ENCODE results near the gene CHN2. TPM values are rescaled to one million over a fixed set of nuclear protein-coding genes. Genes with fewer than 3 reads are reported as not detected.

CHN2 gene
- total RNA-seq, 1 donor from 2014 or later: 0.73 TPM

DNA sequence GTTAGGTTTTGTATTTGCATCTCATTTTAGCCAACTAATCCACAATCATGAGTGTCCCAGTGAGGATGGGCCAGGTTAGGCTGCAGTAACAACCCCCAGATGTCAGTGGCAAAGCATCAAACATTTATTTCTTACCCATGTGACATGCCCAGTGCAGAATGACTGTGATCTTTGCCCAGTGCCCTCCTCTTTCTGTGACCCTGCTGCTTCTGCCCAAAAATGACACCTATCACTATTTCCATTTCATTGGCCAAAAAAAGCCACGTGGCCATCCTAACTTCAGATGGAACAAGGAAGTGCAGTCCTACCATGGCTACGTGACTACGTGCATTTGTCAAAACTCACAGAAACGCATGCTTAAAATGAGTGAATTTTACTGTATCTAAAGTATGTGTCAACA, 259.9 kb downstream of the CHN2 start:
- Mint-ChIP-seq H3K36me3 (ENCODE audit: low read depth) (no peaks in the 10 kb centered on the region), H3K4me1 (ENCODE audit: low read depth) (no peaks in the 10 kb centered on the region), H3K27ac (no peak overlapping the region), H3K9me3 (no peaks in the 10 kb centered on the region), H3K27me3 (ENCODE audit: low read depth) (no peaks in the 10 kb centered on the region), H3K4me3 (ENCODE audit: low read depth) (no peak overlapping the region)
- no peak for DNase-seq (ENCODE audit: low spot score)
- intact Hi-C loops (cut with micrococcal nuclease): no loop called here

DNA sequence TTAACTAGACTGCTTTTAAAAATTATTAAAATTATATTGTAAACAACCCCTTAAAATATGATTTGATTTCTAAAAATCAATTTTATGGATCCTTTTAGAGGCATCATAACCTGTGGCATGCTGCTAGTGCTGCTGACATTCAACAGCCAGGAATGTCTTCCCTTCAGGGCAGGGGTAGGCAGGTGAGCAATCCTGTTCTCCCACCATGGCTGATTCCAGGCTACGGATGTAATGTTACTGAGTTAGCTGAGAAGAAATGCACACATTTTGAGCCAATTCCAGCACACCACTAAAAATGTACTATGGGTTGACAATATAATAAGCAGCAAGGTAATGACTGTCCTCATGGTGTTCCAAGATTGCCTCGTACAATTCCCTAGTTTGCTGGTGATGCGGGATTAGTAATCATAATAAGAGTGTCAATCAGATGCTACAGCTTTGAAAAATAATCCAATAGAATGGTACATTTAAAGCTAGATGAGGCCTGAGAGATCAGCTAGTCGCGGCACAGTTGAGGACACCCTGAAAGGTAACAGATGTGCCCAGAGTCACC, 260.4 kb downstream of the CHN2 start:
- DNase-seq (ENCODE audit: low spot score): no peak
- Mint-ChIP-seq H3K4me1 (ENCODE audit: low read depth) (no peaks in the 10 kb centered on the region), H3K9me3 (no peaks in the 10 kb centered on the region), H3K27ac (no peak overlapping the region), H3K36me3 (ENCODE audit: low read depth) (no peaks in the 10 kb centered on the region), H3K27me3 (ENCODE audit: low read depth) (no peaks in the 10 kb centered on the region), H3K4me3 (ENCODE audit: low read depth) (no peak overlapping the region)
- intact Hi-C loops (cut with micrococcal nuclease): no loop called here

DNA sequence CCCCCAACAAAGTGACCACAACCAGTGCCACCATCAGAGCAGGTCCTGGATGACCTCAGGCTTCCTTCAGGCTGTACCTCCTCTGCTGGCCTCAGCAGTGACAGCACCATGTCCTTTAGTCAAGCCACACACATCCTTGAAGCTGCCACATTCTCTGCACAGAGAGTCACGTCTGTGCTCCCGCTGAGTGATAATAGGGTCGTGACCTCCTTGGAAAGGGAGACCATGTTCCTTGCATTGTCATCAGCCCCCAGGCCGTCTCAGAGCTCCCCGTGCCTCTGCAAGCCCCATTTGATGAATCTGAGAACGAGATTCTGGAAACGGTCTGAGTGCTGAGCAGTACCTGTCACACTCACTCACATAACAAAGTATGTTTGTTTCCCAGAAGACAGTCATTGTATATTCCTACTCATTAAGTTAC, 262.6 kb downstream of the CHN2 start:
- no peaks in the 10 kb centered on the region for H3K27me3 Mint-ChIP-seq (ENCODE audit: low read depth)
- H3K9me3 Mint-ChIP-seq: no peaks in the 10 kb centered on the region
- no peaks in the 10 kb centered on the region for H3K4me1 Mint-ChIP-seq (ENCODE audit: low read depth)
- no peaks in the 10 kb centered on the region for H3K36me3 Mint-ChIP-seq (ENCODE audit: low read depth)
- intact Hi-C loops (cut with micrococcal nuclease): no loop called here
- H3K4me3 Mint-ChIP-seq (ENCODE audit: low read depth): no peak overlapping the region
- H3K27ac Mint-ChIP-seq: no peak overlapping the region
- DNase-seq (ENCODE audit: low spot score): no peak

DNA sequence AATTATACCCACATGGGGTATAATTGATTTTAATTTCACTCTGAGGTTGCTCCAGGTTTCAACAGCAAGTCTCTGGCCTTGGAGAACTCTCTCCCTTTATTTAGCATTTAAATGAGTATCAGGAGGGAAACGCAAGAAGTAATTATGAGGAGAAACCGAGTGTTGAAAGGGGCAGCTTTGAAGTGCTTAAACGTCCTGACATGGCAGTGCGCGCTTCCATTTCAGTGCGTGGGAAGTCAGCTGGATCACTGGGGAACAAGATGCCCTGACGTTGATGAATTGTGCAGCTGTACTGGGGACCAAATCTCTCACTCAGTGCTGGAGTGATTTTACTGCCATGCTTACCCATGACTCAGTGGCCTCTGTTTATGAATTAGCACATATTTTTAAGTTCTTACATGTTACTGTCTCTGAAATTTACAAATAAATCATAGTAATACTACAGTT, 263.0 kb downstream of the CHN2 start:
- no peaks in the 10 kb centered on the region for H3K4me1 Mint-ChIP-seq (ENCODE audit: low read depth)

DNA sequence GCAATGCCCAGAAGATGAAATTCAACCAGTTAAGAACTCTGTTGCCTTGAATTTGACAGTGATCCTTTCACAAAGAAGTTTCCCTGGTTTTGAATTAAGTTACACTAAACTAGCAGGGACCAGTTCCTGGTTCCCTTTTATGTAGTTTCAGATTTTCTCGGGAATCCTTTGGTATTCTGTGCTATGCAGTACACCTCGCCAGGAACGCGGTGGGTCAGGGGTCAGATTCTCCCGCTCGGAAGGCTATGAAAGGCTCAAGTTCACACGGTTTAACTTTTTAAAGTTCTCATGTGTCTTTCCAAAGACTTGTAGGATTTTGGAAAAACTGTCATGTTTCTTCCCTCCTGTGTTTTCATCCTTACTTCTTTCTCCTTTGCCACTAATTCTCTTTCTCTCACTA, 264.4 kb downstream of the CHN2 start:
- Mint-ChIP-seq H3K27ac (no peak overlapping the region), H3K27me3 (ENCODE audit: low read depth) (no peaks in the 10 kb centered on the region), H3K4me1 (ENCODE audit: low read depth) (no peaks in the 10 kb centered on the region), H3K9me3 (no peaks in the 10 kb centered on the region), H3K4me3 (ENCODE audit: low read depth) (no peak overlapping the region), H3K36me3 (ENCODE audit: low read depth) (no peaks in the 10 kb centered on the region)
- no peak for DNase-seq (ENCODE audit: low spot score)
- intact Hi-C loops (cut with micrococcal nuclease): no loop called here

More for the DNA sequence above, 263.0 kb downstream of the CHN2 start:
- no peaks in the 10 kb centered on the region for H3K36me3 Mint-ChIP-seq (ENCODE audit: low read depth)
- intact Hi-C loops (cut with micrococcal nuclease): no loop called here
- no peak overlapping the region for H3K4me3 Mint-ChIP-seq (ENCODE audit: low read depth)
- no peak for DNase-seq (ENCODE audit: low spot score)
- no peaks in the 10 kb centered on the region for H3K27me3 Mint-ChIP-seq (ENCODE audit: low read depth)
- no peak overlapping the region for H3K27ac Mint-ChIP-seq
- H3K9me3 Mint-ChIP-seq: no peaks in the 10 kb centered on the region

DNA sequence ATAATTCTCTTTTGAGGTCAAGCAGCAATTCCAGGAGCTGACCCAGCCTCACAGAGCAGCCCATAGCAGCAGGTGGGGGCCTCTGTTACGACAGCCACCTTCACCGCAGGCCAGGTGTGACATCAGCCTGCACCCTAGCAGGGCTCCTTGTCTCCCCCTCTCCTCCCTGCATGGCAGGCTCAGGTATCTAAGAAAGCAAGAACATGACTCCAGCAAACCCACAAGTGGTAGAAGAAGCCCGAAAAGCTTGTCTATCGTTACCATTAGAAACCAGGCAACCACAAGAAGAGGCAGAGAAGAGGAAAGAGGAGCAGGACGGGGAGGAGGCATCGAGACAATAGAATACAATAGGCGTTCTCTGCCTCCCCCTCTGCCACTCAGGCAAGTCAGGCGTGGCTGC, 265.0 kb downstream of the CHN2 start:
- H3K9me3 Mint-ChIP-seq: no peaks in the 10 kb centered on the region
- H3K4me3 Mint-ChIP-seq (ENCODE audit: low read depth): no peak overlapping the region
- H3K27me3 Mint-ChIP-seq (ENCODE audit: low read depth): no peaks in the 10 kb centered on the region
- DNase-seq (ENCODE audit: low spot score): no peak
- H3K27ac Mint-ChIP-seq: no peak overlapping the region
- no peaks in the 10 kb centered on the region for H3K4me1 Mint-ChIP-seq (ENCODE audit: low read depth)
- H3K36me3 Mint-ChIP-seq (ENCODE audit: low read depth): no peaks in the 10 kb centered on the region
- intact Hi-C loops (cut with micrococcal nuclease): no loop called here

DNA sequence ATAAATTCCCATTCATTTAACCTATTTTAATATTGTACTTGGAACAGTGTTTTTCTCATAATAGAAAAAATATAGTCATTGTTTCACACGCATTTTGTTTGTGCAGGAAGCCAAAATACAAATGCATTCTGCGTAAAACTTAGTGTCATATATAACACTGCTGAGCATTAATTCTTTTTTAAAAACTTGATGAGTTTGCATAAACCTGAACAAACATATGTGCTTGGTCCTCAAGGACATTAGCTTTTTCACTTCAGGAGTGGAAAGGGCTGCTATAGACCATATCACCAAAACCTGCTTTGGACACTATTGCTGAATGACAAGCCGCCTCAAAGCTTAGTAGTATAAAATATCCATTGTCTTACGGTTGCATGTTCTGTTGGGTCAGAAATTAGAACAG, 267.4 kb downstream of the CHN2 start:
- no peak overlapping the region for H3K4me3 Mint-ChIP-seq (ENCODE audit: low read depth)
- DNase-seq (ENCODE audit: low spot score): no peak
- H3K27ac Mint-ChIP-seq: no peak overlapping the region
- intact Hi-C loops (cut with micrococcal nuclease): no loop called here
- no peaks in the 10 kb centered on the region for H3K27me3 Mint-ChIP-seq (ENCODE audit: low read depth)
- H3K4me1 Mint-ChIP-seq (ENCODE audit: low read depth): no peaks in the 10 kb centered on the region
- no peaks in the 10 kb centered on the region for H3K36me3 Mint-ChIP-seq (ENCODE audit: low read depth)
- H3K9me3 Mint-ChIP-seq: no peaks in the 10 kb centered on the region

DNA sequence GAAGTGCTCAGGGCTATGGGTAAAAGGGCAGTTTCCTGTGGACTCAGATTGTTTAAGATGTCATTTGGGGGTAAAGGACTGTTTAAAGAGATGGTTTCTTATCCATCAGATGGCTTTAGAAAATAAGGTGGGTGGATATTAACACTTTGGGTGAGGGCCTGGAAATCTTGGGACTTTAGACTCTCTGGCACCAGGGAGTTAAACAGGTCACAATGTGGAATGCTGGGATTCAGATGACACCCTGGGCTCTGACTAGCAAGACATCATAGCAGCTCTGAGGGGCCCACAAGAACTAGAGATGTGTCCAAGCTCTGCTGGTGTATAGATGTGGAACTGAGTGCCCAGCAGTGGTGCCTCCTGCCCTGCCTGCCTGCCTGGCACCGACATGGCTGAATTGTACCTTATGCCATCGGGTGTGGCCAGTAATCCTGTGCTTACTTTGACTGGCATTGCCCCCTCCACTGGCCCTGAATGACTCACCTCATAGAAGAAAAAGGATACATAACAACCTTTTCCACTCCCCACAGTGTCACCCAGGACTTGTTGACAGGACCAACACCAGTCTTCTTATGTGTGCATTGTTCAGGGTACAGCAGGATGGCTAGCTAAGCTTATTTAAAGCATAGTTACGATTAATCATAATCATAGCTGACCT, 269.1 kb downstream of the CHN2 start:
- no peak for DNase-seq (ENCODE audit: low spot score)
- H3K4me1 Mint-ChIP-seq (ENCODE audit: low read depth): no peaks in the 10 kb centered on the region

DNA sequence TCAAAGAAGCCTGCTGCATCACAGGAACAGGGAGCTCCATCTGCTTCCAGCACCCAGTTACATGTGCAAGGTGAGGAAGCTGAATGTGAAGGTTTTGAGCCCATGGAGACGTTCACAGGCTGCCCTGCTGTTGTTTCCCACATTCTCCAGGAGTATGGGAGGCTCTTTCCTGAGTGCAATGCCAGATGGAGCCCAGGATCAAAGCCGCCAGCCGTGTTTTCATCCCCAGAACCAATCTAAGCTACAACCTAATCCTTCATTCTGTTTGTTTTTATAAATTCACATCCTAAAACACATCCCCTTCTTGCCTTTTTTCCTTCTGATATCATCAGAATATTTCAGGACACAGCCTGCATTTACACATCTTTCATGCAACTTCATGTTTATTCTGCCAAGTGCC, 270.2 kb downstream of the CHN2 start:
- no peak for DNase-seq (ENCODE audit: low spot score)
- no peaks in the 10 kb centered on the region for H3K9me3 Mint-ChIP-seq
- H3K4me1 Mint-ChIP-seq (ENCODE audit: low read depth): no peaks in the 10 kb centered on the region
- no peak overlapping the region for H3K4me3 Mint-ChIP-seq (ENCODE audit: low read depth)
- no peak overlapping the region for H3K27ac Mint-ChIP-seq
- H3K27me3 Mint-ChIP-seq (ENCODE audit: low read depth): no peaks in the 10 kb centered on the region
- intact Hi-C loops (cut with micrococcal nuclease): no loop called here
- no peaks in the 10 kb centered on the region for H3K36me3 Mint-ChIP-seq (ENCODE audit: low read depth)

More for the DNA sequence above, 269.1 kb downstream of the CHN2 start:
- intact Hi-C loops (cut with micrococcal nuclease): no loop called here
- Mint-ChIP-seq H3K4me3 (ENCODE audit: low read depth) (no peak overlapping the region), H3K27ac (no peak overlapping the region), H3K36me3 (ENCODE audit: low read depth) (no peaks in the 10 kb centered on the region), H3K9me3 (no peaks in the 10 kb centered on the region), H3K27me3 (ENCODE audit: low read depth) (no peaks in the 10 kb centered on the region)

DNA sequence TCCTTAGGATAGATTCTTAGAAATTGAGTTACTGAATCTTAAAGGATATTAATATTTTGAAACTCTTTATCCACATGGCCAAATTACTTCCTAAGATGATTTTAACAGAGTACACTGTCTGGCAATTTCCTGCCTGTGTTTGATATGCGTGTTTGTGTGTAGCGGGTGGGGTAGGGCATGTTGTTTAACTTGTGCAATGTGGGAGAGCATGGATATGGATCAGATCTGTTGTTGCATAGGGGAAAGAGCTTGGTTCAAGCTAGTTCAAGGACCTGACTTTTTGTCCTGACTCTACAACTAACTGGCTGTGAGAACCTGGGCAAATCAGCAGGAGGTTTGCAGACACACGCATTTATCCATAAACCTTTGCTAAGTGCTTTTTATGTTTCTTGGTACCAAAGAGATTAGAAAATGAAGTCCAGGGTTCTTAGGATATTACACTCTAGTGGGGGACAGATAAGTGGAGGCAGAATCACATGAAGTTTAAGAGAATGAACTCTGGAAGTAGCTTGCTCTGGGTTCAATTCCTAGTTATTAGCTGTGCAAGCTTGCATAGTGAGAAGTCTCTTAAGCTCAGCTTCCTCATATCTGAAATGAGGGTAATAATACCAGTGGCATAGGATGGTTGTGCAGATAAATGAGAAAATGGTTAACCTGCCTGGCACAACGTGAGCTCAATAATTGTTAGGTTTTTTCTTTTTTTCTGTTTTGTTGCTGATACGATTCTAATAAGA, 272.8 kb downstream of the CHN2 start:
- Mint-ChIP-seq H3K27me3 (ENCODE audit: low read depth) (no peaks in the 10 kb centered on the region), H3K27ac (no peak overlapping the region)

DNA sequence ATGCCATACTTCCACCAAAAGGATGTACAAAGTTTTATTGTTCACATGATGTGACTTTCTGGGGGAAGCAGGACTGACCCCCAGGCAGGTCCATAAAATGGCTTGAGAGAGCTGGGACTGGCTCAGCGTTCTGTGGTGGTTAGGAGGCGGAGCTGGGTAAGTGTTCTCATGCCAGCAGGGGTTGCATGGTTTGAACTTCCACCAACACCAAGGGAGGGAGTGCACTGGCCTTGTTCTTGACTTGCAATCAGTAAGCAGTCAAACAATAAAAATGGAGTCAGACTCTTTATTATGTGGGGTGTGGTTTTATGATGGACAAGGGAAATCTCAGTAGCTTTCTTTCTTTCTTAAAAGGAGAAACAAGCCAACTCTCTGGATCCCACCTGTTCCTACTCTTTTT, 273.6 kb downstream of the CHN2 start:
- Mint-ChIP-seq H3K9me3 (no peaks in the 10 kb centered on the region), H3K36me3 (ENCODE audit: low read depth) (no peaks in the 10 kb centered on the region), H3K4me3 (ENCODE audit: low read depth) (no peak overlapping the region), H3K27me3 (ENCODE audit: low read depth) (no peaks in the 10 kb centered on the region), H3K4me1 (ENCODE audit: low read depth) (no peaks in the 10 kb centered on the region), H3K27ac (no peak overlapping the region)
- intact Hi-C loops (cut with micrococcal nuclease): no loop called here
- no peak for DNase-seq (ENCODE audit: low spot score)

More for the DNA sequence above, 272.8 kb downstream of the CHN2 start:
- intact Hi-C loops (cut with micrococcal nuclease): no loop called here
- Mint-ChIP-seq H3K4me3 (ENCODE audit: low read depth) (no peak overlapping the region), H3K36me3 (ENCODE audit: low read depth) (no peaks in the 10 kb centered on the region), H3K9me3 (no peaks in the 10 kb centered on the region), H3K4me1 (ENCODE audit: low read depth) (no peaks in the 10 kb centered on the region)
- DNase-seq (ENCODE audit: low spot score): no peak

DNA sequence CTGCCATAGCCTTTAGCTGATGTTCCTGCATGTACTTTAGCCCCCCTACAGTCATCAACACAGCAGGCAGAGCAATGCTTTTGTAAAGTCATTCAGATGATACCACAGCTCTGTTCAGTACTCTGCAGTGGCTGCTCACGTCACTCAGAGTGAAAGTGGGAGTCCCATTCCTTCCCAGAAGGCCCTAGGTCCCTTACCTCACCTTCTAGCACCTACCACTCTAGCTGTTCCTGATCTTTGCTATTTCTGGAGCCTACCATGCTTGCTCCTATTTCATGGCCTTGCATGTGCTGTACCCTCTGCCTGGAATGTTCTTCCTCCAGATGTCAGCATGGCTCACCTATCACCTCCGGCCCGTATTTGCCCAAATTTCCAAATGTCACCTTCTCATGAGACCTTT, 274.7 kb downstream of the CHN2 start:
- intact Hi-C loops (cut with micrococcal nuclease): no loop called here
- no peak overlapping the region for H3K27ac Mint-ChIP-seq
- DNase-seq (ENCODE audit: low spot score): no peak
- H3K4me1 Mint-ChIP-seq (ENCODE audit: low read depth): no peaks in the 10 kb centered on the region
- no peaks in the 10 kb centered on the region for H3K9me3 Mint-ChIP-seq
- H3K4me3 Mint-ChIP-seq (ENCODE audit: low read depth): no peak overlapping the region
- no peaks in the 10 kb centered on the region for H3K36me3 Mint-ChIP-seq (ENCODE audit: low read depth)
- no peaks in the 10 kb centered on the region for H3K27me3 Mint-ChIP-seq (ENCODE audit: low read depth)

DNA sequence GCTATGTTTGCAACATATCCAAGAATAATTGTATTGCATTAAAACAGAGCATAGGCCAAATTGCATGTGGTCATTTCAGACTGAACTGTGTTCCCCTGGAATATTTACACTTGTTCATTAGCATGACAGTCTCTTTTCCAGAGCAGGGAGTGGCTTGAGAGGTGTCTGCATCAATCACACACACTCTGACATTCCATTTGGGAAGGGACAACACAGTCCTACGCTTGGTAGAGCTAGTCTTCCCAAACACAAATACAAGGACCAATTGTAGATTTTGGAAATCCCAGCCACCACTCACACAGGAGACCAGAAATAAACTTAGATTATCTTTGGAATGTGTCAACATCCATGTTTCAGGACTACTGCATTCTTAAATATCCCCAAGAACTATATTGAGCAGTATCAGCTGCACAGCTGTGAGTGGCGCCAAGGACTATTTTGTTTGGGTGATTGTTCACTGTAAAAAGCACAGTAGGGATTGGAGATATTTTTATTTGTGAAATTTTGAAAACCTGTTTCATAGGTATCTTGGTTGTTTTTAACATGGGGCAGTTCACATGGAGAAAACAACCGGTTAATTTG, 275.5 kb downstream of the CHN2 start:
- no peak overlapping the region for H3K4me3 Mint-ChIP-seq (ENCODE audit: low read depth)
- no peaks in the 10 kb centered on the region for H3K9me3 Mint-ChIP-seq
- no peak overlapping the region for H3K27ac Mint-ChIP-seq
- no peaks in the 10 kb centered on the region for H3K4me1 Mint-ChIP-seq (ENCODE audit: low read depth)
- DNase-seq (ENCODE audit: low spot score): no peak
- H3K36me3 Mint-ChIP-seq (ENCODE audit: low read depth): no peaks in the 10 kb centered on the region
- H3K27me3 Mint-ChIP-seq (ENCODE audit: low read depth): no peaks in the 10 kb centered on the region
- intact Hi-C loops (cut with micrococcal nuclease): no loop called here
